ENCODE results near the gene LSM5.

LSM5 gene

DNA sequence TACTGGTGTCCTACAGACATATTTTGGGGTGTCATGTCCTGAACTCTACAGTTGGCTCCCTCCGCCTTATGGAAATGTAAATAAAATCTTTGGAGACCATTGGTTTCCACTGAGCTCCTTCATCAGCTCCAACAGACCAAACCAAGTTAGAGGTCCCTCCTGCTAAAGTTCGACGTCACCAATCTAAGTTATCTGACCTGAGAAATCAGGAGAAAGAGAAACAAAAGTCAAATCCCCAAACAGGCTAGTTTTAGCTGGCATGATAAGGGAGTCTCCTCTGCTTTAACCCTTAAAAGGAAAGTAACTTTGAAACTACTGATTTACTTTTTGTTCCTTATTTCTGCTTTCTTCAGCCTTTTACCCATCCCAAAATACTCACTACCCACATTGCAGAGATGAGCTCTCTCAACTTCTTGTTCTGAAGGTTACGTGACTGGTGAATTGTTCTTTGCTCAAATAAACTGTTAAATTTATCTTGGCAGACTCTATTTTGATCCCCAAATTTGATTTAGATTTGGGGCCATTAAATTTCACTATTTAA, 45.1 kb upstream of the LSM5 start:
- no peak for DNase-seq
- H3K4me3 ChIP-seq (ENCODE audit: low read depth, low read length), result no peak overlapping the region
- H3K9me3 ChIP-seq (ENCODE audit: severe bottlenecking), result no peaks in the 10 kb centered on the region
- H3K27ac ChIP-seq, result no peak overlapping the region
- TF ChIP-seq, protein P1, sequence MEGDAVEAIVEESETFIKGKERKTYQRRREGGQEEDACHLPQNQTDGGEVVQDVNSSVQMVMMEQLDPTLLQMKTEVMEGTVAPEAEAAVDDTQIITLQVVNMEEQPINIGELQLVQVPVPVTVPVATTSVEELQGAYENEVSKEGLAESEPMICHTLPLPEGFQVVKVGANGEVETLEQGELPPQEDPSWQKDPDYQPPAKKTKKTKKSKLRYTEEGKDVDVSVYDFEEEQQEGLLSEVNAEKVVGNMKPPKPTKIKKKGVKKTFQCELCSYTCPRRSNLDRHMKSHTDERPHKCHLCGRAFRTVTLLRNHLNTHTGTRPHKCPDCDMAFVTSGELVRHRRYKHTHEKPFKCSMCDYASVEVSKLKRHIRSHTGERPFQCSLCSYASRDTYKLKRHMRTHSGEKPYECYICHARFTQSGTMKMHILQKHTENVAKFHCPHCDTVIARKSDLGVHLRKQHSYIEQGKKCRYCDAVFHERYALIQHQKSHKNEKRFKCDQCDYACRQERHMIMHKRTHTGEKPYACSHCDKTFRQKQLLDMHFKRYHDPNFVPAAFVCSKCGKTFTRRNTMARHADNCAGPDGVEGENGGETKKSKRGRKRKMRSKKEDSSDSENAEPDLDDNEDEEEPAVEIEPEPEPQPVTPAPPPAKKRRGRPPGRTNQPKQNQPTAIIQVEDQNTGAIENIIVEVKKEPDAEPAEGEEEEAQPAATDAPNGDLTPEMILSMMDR (IDR thresholded peaks at IDR 0.05; ENCODE audit: low read depth, low read length), result no peak
- no peaks in the 10 kb centered on the region for H3K36me3 ChIP-seq
- no peaks in the 10 kb centered on the region for H3K27me3 ChIP-seq (ENCODE audit: insufficient read depth, low read depth, severe bottlenecking)

DNA sequence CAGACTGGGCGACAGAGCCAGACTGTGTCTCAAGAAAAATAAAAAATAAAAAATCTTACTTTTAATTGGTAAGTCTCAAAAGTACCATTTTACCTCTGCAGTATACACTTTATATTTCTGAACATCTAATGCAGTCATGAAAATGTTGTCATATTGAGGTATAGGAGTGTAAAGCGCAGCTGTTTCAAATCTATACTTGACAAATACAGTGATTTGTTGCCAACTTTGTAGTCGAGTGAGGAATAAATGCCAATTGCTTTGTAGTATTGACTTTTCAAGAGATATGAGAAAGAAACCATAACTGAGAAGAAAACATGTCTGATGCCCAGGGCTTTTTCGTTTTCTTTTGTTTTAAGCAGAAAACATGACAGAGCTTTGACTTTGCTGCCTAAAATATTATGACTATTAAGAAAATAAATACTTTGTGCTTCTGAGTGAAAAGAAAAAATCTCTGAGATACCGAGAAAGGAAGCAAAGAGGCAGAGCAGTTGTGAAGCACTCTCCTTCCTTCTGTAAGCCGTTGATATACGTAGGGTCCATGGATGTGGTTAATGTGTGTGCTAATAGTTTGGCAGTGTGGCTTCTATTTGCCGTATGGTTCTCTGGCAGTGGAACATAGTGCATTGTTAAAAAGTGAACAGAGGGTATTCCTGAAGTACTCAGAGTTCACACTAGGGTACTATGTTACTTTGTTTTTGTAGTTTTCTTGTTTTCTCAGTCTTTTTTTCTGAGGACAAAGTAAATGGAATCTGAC, 43.3 kb upstream of the LSM5 start:
- Histone ChIP-seq H3K4me3 (ENCODE audit: low read depth, low read length) (no peak overlapping the region), H3K27me3 (ENCODE audit: insufficient read depth, low read depth, severe bottlenecking) (no peaks in the 10 kb centered on the region), H3K9me3 (ENCODE audit: severe bottlenecking) (no peaks in the 10 kb centered on the region), H3K27ac (no peak overlapping the region), H3K36me3 (no peaks in the 10 kb centered on the region)
- DNase-seq, result no peak
- TF ChIP-seq, protein P1 (IDR thresholded peaks at IDR 0.05; ENCODE audit: low read depth, low read length), result no peak

DNA sequence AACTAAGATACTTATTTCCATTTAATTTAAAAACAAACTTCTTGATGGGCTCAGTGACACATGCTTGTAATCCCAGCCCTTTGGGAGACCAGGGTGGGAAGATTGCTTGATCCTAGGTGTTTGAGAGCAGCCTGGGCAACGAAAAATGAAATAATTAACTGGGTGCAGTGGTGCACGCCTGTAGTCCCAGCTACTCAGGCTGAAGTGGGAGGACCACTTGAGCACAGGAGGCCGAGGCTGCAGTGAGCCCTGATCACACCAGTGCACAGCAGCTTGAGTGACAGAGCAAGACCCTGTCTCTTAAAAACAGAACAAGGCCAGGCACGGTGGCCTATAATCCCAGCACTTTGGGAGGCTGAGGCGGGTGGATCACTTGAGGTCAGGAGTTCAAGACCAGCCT, 42.5 kb upstream of the LSM5 start:
- H3K27me3 ChIP-seq (ENCODE audit: insufficient read depth, low read depth, severe bottlenecking), result no peaks in the 10 kb centered on the region
- TF ChIP-seq, protein P1 (IDR thresholded peaks at IDR 0.05; ENCODE audit: low read depth, low read length), result no peak
- H3K27ac ChIP-seq, result no peak overlapping the region
- DNase-seq, result no peak
- H3K36me3 ChIP-seq, result no peaks in the 10 kb centered on the region
- no peaks in the 10 kb centered on the region for H3K9me3 ChIP-seq (ENCODE audit: severe bottlenecking)
- no peak overlapping the region for H3K4me3 ChIP-seq (ENCODE audit: low read depth, low read length)

DNA sequence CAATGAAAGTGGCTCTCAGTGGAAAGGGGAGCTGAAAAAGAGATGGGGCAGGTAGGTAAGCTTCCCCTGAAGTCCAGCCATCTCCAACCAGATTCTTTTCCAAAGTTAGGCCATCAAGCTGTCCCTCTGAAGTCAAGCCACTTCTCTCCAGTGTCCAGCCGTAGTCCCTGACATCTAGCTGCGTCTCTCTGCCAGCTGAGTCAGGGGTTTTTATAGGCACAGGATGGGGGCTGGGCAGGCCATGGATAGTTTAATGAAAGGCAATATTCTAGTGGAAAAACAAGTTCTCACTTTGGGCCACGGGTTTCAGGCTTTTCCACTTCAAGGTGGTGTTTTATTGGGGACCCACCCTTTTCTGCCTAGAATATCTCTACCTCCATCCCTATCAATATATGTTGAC, 41.9 kb upstream of the LSM5 start:
- Histone ChIP-seq H3K27me3 (ENCODE audit: insufficient read depth, low read depth, severe bottlenecking) (no peaks in the 10 kb centered on the region), H3K4me3 (ENCODE audit: low read depth, low read length) (no peak overlapping the region), H3K36me3 (no peaks in the 10 kb centered on the region), H3K9me3 (ENCODE audit: severe bottlenecking) (no peaks in the 10 kb centered on the region), H3K27ac (no peak overlapping the region)
- DNase-seq, result no peak
- TF ChIP-seq, protein P1 (IDR thresholded peaks at IDR 0.05; ENCODE audit: low read depth, low read length), result no peak

DNA sequence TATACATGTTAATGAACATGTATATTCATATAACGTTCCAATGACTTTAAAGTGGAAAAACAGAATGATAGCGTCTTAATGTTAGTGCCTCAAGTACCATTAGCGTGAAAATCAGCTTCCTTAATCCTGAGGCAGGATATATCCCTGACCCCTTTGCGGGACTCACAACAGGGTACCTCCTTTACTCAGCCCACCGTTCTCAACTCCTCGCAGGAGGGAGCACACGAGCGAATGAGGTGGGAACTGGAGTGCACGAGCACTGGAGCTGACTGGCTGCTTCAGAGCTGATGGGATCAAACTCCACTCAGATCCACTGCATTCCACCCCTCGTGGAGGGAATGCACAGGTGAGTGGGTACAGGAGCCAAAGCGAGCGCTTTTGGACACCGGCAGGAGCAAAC, 41.2 kb upstream of the LSM5 start:
- DNase-seq, result no peak
- H3K36me3 ChIP-seq, result no peaks in the 10 kb centered on the region
- H3K4me3 ChIP-seq (ENCODE audit: low read depth, low read length), result no peak overlapping the region
- TF ChIP-seq, protein P1 (IDR thresholded peaks at IDR 0.05; ENCODE audit: low read depth, low read length), result no peak
- no peaks in the 10 kb centered on the region for H3K9me3 ChIP-seq (ENCODE audit: severe bottlenecking)
- H3K27ac ChIP-seq, result no peak overlapping the region
- H3K27me3 ChIP-seq (ENCODE audit: insufficient read depth, low read depth, severe bottlenecking), result no peaks in the 10 kb centered on the region

DNA sequence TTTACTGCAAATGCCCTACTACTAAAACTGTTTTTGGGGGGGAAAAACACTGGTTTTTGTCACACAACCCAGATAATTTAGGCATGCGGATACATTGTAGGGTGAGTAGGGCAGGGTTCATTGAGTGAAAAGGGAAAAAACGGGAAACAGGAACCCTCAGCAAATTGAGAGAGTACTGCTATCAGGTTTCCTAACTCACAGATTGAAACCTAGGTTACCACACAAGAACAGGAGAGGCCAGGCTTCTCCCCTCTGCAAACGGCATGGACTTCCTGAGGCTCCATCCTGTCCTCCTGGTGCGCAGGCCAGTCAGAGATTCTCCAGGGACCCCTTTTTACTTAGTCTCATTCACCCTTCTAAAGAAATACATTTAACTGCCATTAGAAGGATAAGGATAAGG, 35.7 kb upstream of the LSM5 start:
- no peak overlapping the region for H3K27ac ChIP-seq
- TF ChIP-seq, protein P1 (IDR thresholded peaks at IDR 0.05; ENCODE audit: low read depth, low read length), result no peak
- no peaks in the 10 kb centered on the region for H3K9me3 ChIP-seq (ENCODE audit: severe bottlenecking)
- H3K36me3 ChIP-seq, result no peaks in the 10 kb centered on the region
- H3K27me3 ChIP-seq (ENCODE audit: insufficient read depth, low read depth, severe bottlenecking), result no peaks in the 10 kb centered on the region
- H3K4me3 ChIP-seq (ENCODE audit: low read depth, low read length), result no peak overlapping the region
- no peak for DNase-seq
